Measurements from ENCODE around the gene BAG5.
A peak's percentile ranks its signal among the peaks of the same experiment; 100 is the strongest.

Gene BAG5

GRCh38 chr14:103530831-103531230, 31.6 kb downstream of the BAG5 start:
- H3K27me3 ChIP-seq (ENCODE audit: low read depth, low read length), result no peaks in the 10 kb centered on the region
- 0 out of 2 replicates have a peak overlapping the region, but pooled peaks have one; percentile 95 for H3K4me3 ChIP-seq (ENCODE audit: low read length)
- peak overlapping the region; percentile 98 for H3K4me2 ChIP-seq (ENCODE audit: low read length)

GRCh38 chr14:103530390-103530789, 32.1 kb downstream of the BAG5 start:
- peaks cover 50% of the 10 kb centered on the region for H3K36me3 ChIP-seq (replicated peaks; ENCODE audit: low read depth, low read length)
- peaks cover 64% of the 10 kb centered on the region for H3K79me2 ChIP-seq (ENCODE audit: low read length)
- peaks cover 50% of the 10 kb centered on the region for H3K4me1 ChIP-seq (ENCODE audit: low read length)
- peak overlapping the region; percentile 98 for H3K4me2 ChIP-seq (ENCODE audit: low read length)
- no peaks in the 10 kb centered on the region for H3K27me3 ChIP-seq (ENCODE audit: low read depth, low read length)
- H3K4me3 ChIP-seq (ENCODE audit: low read length), result peak overlapping the region; percentile 95
- no peak overlapping the region for H2AFZ ChIP-seq (ENCODE audit: low read depth, low read length)
- peaks cover 3% of the 10 kb centered on the region; the same call in 1 of the 2 replicates for H4K20me1 ChIP-seq (ENCODE audit: insufficient read depth, low read length)
- no peaks in the 10 kb centered on the region for H3K9me3 ChIP-seq (ENCODE audit: insufficient read depth, low read length)
- H3K9ac ChIP-seq (ENCODE audit: low read length), result no peak overlapping the region; the same call in 1 of the 2 replicates
- H3K27ac ChIP-seq (ENCODE audit: low read length), result no peak overlapping the region
- no peak for TF ChIP-seq EZH2phosphoT487 (IDR thresholded peaks at IDR 0.05; ENCODE audit: low read depth)
- no peak for TF ChIP-seq CTCF (IDR thresholded peaks at IDR 0.05; ENCODE audit: low read depth, low read length)

More at GRCh38 chr14:103530831-103531230, 31.6 kb downstream of the BAG5 start:
- Histone ChIP-seq H3K27ac (ENCODE audit: low read length) (no peak overlapping the region), H3K9ac (ENCODE audit: low read length) (no peak overlapping the region), H2AFZ (ENCODE audit: low read depth, low read length) (no peak overlapping the region), H3K79me2 (ENCODE audit: low read length) (peaks cover 64% of the 10 kb centered on the region), H4K20me1 (ENCODE audit: insufficient read depth, low read length) (peaks cover 3% of the 10 kb centered on the region; the same call in 1 of the 2 replicates), H3K36me3 (replicated peaks; ENCODE audit: low read depth, low read length) (peaks cover 50% of the 10 kb centered on the region), H3K4me1 (ENCODE audit: low read length) (peaks cover 46% of the 10 kb centered on the region), H3K9me3 (ENCODE audit: insufficient read depth, low read length) (no peaks in the 10 kb centered on the region)
- no peak for TF ChIP-seq CTCF (IDR thresholded peaks at IDR 0.05; ENCODE audit: low read depth, low read length)
- TF ChIP-seq EZH2phosphoT487 (IDR thresholded peaks at IDR 0.05; ENCODE audit: low read depth), result no peak

- Histone ChIP-seq H3K27me3 (ENCODE audit: low read depth, low read length) (no peaks in the 10 kb centered on the region), H2AFZ (ENCODE audit: low read depth, low read length) (no peak overlapping the region), H3K4me3 (ENCODE audit: low read length) (peak overlapping the region; percentile 95), H3K9me3 (ENCODE audit: insufficient read depth, low read length) (no peaks in the 10 kb centered on the region), H3K4me1 (ENCODE audit: low read length) (peaks cover 57% of the 10 kb centered on the region), H3K79me2 (ENCODE audit: low read length) (peaks cover 64% of the 10 kb centered on the region), H3K27ac (ENCODE audit: low read length) (peak overlapping the region; percentile 38), H3K4me2 (ENCODE audit: low read length) (peak overlapping the region; percentile 98), H3K9ac (ENCODE audit: low read length) (peak overlapping the region; percentile 92), H4K20me1 (ENCODE audit: insufficient read depth, low read length) (peaks cover 3% of the 10 kb centered on the region; the same call in 1 of the 2 replicates), H3K36me3 (replicated peaks; ENCODE audit: low read depth, low read length) (peaks cover 50% of the 10 kb centered on the region)
- TF ChIP-seq EZH2phosphoT487 (IDR thresholded peaks at IDR 0.05; ENCODE audit: low read depth) (no peak), CTCF (IDR thresholded peaks at IDR 0.05; ENCODE audit: low read depth, low read length) (no peak)
These were observed 32.8 kb downstream of the BAG5 start for GRCh38 chr14:103529383-103530365.

All from OCI-LY3 (cell line).